Measurements from ENCODE around the gene APP. TPM values are rescaled to one million over a fixed set of nuclear protein-coding genes. Genes with fewer than 3 reads are reported as not detected.
"Not testable (repeated sequence)": the region's sequence is repeated elsewhere in the genome, so short reads cannot be mapped to it uniquely, and the experiment has no call there.

Gene APP
- total and polyA plus RNA-seq, 8 donors, result 373 to 671 (median 580) TPM

DNA sequence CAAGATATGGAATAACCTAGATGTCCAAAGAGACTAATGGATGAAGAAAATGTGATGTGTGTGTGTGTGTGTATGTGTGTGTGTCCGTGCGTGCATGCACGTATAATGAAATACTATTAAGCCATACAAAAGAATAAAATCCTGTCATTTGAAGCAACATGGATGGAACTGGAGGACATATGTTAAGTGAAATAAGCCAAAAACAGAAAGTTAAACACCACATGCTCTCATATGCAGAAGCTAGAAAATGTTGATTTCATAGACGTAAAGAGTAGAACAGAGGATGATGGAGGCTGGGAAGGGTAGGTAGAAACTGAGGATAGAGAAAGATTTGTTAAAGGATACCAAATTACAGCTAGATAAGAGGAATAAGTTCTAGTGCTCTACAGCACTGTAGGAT lies 133.7 kb downstream of the APP start:
- Histone ChIP-seq H3K9me3 (no peaks in the 10 kb centered on the region), H3K4me1 (no peaks in the 10 kb centered on the region), H3K27ac (no peak overlapping the region), H3K27me3 (no peaks in the 10 kb centered on the region), H3K4me3 (no peak overlapping the region), H3K36me3 (no peaks in the 10 kb centered on the region)
- intact Hi-C loops (cut with DNase I), result no loop called here
- DNase-seq, result no peak
- TF ChIP-seq, protein P1, sequence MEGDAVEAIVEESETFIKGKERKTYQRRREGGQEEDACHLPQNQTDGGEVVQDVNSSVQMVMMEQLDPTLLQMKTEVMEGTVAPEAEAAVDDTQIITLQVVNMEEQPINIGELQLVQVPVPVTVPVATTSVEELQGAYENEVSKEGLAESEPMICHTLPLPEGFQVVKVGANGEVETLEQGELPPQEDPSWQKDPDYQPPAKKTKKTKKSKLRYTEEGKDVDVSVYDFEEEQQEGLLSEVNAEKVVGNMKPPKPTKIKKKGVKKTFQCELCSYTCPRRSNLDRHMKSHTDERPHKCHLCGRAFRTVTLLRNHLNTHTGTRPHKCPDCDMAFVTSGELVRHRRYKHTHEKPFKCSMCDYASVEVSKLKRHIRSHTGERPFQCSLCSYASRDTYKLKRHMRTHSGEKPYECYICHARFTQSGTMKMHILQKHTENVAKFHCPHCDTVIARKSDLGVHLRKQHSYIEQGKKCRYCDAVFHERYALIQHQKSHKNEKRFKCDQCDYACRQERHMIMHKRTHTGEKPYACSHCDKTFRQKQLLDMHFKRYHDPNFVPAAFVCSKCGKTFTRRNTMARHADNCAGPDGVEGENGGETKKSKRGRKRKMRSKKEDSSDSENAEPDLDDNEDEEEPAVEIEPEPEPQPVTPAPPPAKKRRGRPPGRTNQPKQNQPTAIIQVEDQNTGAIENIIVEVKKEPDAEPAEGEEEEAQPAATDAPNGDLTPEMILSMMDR (IDR thresholded peaks at IDR 0.05), result no peak
- ATAC-seq, result no peak

DNA sequence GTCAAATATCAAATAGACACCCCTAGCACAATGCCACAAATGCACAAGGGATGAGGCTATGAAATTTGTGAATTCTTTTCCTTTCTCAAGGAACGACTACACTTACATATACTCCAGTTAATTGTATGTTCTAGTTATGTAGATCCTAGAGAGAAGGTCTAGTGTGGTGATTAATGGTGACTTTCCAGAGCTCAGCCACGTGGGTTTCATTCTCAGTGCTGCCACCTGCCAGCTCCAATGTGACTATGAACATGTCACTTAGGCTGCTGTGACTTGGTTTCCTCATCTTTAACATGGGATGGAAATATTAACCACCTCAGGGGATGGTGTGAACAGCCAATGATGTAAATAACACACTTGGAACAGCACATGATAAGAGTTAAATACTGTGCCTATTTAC lies 138.3 kb downstream of the APP start:
- ATAC-seq (no peak), DNase-seq (no peak)
- H3K36me3 ChIP-seq, result no peaks in the 10 kb centered on the region
- no peaks in the 10 kb centered on the region for H3K27me3 ChIP-seq
- TF ChIP-seq, protein P1 (IDR thresholded peaks at IDR 0.05), result no peak
- intact Hi-C loops (cut with DNase I), result no loop called here
- H3K4me3 ChIP-seq, result no peak overlapping the region
- H3K9me3 ChIP-seq, result no peaks in the 10 kb centered on the region
- H3K27ac ChIP-seq, result no peak overlapping the region
- H3K4me1 ChIP-seq, result no peaks in the 10 kb centered on the region

DNA sequence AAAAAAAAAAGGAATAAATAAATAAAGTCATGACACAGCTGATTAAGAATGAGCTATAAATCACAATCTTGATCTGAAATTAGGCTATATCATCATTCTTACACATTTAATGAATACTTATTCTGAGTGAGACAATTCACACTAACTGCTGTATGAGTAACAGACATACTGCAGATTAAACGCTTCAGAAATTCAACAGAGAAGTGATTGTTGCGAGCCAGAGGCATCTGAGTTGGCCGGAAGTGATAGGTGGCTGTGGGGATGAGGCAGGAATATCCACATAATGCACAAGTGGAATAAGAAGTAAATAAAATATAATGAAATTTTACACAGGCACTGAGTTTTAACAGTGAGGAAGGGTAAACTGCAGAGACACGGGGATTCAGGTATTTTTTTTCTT lies 142.4 kb downstream of the APP start:
- Histone ChIP-seq H3K4me1 (no peaks in the 10 kb centered on the region), H3K27ac (no peak overlapping the region), H3K27me3 (no peaks in the 10 kb centered on the region), H3K9me3 (no peaks in the 10 kb centered on the region), H3K4me3 (no peak overlapping the region), H3K36me3 (no peaks in the 10 kb centered on the region)
- TF ChIP-seq, protein P1 (IDR thresholded peaks at IDR 0.05), result no peak
- ATAC-seq, result no peak
- intact Hi-C loops (cut with DNase I), result no loop called here
- no peak for DNase-seq

DNA sequence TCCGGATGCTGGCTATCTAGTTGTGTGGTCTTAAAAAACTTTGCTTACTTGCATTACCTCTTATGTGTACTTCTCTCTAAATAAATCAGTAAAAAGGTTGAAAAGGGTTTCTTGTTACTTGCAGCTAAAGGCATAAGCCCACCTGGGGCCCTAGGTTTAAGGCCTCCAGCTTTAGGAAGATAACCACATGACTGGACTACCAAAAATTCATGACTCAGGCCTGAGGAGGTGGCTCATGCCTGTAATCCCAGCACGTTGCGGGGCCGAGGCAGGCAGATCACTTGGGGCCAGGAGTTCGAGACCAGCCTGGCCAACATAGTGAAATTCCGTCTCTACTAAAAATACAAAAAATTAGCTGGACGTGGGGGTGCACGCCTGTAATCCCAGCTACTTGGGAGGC lies 142.9 kb downstream of the APP start:
- ATAC-seq (no peak), DNase-seq (no peak)
- intact Hi-C loops (cut with DNase I), result no loop called here
- Histone ChIP-seq H3K27ac (no peak overlapping the region), H3K9me3 (no peaks in the 10 kb centered on the region), H3K36me3 (no peaks in the 10 kb centered on the region), H3K27me3 (no peaks in the 10 kb centered on the region), H3K4me1 (no peaks in the 10 kb centered on the region), H3K4me3 (no peak overlapping the region)
- TF ChIP-seq, protein P1 (IDR thresholded peaks at IDR 0.05), result no peak

DNA sequence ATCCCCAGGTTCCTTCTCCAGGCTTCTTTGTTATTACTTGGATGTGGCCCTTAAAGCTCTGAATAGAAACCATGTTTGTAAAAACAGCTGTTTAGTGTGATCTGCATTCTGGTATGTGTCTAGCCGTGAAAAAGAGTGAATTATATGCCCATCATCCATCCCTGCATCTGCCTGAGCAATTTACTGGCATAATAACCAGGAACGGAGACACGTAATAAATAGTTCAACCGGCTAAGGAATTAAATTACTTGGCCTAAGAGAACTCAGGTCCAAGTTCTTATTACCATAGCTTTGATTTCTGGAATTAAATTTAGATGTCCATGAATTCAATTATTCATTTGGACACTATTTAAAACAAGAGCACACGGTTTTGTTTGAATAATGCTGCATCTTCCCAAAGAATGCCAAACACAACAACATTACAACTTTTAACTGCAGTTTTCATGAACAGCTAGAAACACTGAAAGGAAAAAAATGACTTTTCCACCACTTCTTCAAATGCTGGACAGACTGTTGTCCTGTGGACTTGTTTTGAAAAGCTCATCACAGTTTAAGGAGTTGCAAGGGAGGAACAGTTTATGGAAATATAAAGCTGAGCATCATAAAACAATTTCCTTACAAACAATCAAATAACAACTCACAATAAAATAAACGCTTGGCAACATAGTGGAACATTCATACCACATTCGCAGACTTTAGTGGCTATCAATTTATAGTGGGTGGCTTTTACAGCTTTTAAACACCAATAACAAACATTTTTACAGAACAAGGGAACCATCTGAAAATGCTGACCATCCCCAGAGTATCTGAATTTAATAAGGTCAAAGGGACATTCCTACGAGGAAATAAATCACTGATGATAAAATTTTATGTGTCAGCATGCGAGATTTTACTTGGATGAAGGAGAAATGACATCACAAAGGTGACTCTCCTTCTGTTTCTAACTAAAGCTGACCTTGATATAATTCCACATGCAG lies 144.7 kb downstream of the APP start:
- intact Hi-C loops (cut with DNase I), result no loop called here
- H3K27ac ChIP-seq, result no peak overlapping the region
- no peaks in the 10 kb centered on the region for H3K27me3 ChIP-seq
- H3K4me3 ChIP-seq, result no peak overlapping the region
- H3K36me3 ChIP-seq, result peaks cover 0 to 11% of the 10 kb centered on the region in 2 donors
- no peaks in the 10 kb centered on the region for H3K9me3 ChIP-seq
- ATAC-seq (no peak), DNase-seq (no peak)
- TF ChIP-seq, protein P1 (IDR thresholded peaks at IDR 0.05), result no peak
- no peaks in the 10 kb centered on the region for H3K4me1 ChIP-seq

DNA sequence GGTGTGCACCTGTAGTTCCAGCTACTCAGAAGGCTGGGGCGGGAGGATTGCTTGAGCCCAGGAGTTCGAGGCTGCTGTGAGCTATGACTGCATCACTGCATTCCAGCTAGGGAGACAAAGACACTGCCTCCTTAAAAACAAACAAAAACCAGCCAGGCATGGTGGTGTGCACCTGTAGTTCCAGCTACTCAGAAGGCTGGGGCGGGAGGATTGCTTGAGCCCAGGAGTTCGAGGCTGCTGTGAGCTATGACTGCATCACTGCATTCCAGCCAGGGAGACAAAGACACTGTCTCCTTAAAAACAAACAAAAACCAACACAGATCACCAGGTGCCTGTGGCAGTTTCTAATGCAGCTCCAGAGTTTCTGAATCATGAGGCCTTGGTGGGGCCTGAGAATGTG lies 147.2 kb downstream of the APP start:
- intact Hi-C loops (cut with DNase I); ATAC-seq; H3K27ac ChIP-seq; DNase-seq; H3K27me3 ChIP-seq; H3K9me3 ChIP-seq; H3K4me1 ChIP-seq; H3K4me3 ChIP-seq: not testable (repeated sequence)
- H3K36me3 ChIP-seq, result peaks cover 0 to 15% of the 10 kb centered on the region in 2 donors

DNA sequence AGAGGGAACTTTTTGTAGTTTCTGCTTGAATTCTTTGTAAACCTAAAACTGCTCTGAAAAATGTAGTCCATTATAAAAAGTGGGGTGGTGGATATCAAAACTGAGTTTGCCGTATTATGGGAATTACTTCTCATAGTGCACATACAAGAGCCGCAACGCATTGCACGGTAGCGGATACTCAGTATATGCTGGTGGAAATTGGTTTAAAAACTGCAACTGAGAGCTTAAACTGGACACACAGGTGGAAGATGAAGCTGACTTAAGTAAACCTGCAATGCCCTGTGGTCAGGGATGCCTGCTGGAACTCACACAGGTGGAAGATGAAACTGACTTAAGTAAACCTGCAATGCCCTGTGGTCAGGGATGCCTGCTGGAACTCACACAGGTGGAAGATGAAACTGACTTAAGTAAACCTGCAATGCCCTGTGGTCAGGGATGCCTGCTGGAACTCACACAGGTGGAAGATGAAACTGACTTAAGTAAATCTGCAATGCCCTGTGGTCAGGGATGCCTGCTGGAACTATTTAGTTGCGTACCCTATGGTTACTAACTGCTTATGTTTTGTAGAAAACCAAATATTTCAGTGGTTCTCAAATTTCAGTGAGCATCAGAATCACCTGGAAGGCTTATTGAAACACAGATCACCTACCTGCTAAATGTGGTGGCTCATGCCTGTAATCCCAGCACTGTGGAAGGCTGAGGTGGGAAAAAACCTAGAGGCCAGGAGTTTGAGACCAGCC lies 147.8 kb downstream of the APP start:
- H3K27ac ChIP-seq; ATAC-seq; DNase-seq; H3K9me3 ChIP-seq; H3K4me1 ChIP-seq; H3K4me3 ChIP-seq; intact Hi-C loops (cut with DNase I); H3K27me3 ChIP-seq: not testable (repeated sequence)
- peaks cover 0 to 15% of the 10 kb centered on the region in 2 donors for H3K36me3 ChIP-seq
